Kidney epithelial cell (primary cell): ENCODE data around the gene ZNF750. TPM values are rescaled to one million over a fixed set of nuclear protein-coding genes. Genes with fewer than 3 reads are reported as not detected.

Source experiments
- DNase-seq: peaks from one replicate; pipeline ENCODE4 v3.0.0-alpha.2; 2010; ENCODE audit warnings: low read depth
- H3K27me3 ChIP-seq: 2 replicates; pipeline ENCODE4 v1.6.0; 2011; ENCODE audit warnings: low read length; ENCODE audit not compliant: control insufficient read depth, insufficient read depth
- H3K36me3 ChIP-seq: 2 replicates; pipeline ENCODE4 v1.5.1; 2011; ENCODE audit warnings: low read length; ENCODE audit not compliant: control insufficient read depth, insufficient read depth
- H3K4me3 ChIP-seq: 2 replicates; pipeline ENCODE4 v1.5.1; 2011; ENCODE audit warnings: low read depth, mild to moderate bottlenecking, control low read depth, low read length
- total RNA-seq: library from RNA; depleted of rRNA; stranded (reverse); fragments of >200 nt; gene quantifications from 2 replicates; pipeline ENCODE4 v1.2.3, GENCODE V29; 2015
- TF ChIP-seq, protein P1 (sequence below): IDR thresholded peaks from 2 replicates; pipeline ENCODE4 v1.5.1; 2011; ENCODE audit warnings: mild to moderate bottlenecking, moderate library complexity, low read length, control low read depth, inconsistent platforms; ENCODE audit not compliant: insufficient read depth, poor library complexity, severe bottlenecking

ZNF750 gene
- total RNA-seq, 1 donor from 2014 or later, result 0.84 TPM

DNA sequence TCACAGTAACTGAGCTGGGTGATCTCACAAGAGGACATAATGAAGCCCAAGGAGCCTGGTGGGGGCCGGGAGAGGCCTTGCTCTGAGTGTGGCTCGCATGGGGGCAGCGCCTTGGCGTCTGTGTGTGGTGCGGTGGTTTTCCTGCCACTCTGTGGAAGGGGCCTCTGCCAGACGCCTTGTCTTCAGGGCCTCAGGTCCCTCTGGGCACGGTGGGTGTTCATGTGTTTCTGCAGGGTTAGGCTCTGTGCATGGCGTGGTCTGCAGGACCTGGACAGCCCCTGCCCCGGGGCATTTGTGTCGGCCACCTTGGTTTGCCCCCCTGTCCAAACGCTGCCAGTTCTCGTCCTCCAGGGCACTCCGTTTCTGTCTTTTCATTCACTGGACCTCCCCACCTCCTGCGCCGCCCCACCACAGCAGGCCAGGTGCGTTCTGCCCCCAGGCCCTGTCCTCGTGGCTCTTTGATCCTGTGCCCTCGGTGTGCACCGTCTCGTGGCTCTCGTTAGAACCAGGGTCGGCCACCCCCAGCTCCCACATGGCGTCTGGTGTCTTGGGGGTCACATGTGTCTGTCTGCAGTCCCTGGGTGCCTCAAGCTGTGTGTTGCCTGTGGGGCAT, 43.7 kb upstream of the ZNF750 start:
- Histone ChIP-seq H3K4me3 (no peak overlapping the region), H3K36me3 (no peaks in the 10 kb centered on the region), H3K27me3 (no peaks in the 10 kb centered on the region)
- no peak for DNase-seq
- TF ChIP-seq, protein P1, sequence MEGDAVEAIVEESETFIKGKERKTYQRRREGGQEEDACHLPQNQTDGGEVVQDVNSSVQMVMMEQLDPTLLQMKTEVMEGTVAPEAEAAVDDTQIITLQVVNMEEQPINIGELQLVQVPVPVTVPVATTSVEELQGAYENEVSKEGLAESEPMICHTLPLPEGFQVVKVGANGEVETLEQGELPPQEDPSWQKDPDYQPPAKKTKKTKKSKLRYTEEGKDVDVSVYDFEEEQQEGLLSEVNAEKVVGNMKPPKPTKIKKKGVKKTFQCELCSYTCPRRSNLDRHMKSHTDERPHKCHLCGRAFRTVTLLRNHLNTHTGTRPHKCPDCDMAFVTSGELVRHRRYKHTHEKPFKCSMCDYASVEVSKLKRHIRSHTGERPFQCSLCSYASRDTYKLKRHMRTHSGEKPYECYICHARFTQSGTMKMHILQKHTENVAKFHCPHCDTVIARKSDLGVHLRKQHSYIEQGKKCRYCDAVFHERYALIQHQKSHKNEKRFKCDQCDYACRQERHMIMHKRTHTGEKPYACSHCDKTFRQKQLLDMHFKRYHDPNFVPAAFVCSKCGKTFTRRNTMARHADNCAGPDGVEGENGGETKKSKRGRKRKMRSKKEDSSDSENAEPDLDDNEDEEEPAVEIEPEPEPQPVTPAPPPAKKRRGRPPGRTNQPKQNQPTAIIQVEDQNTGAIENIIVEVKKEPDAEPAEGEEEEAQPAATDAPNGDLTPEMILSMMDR, result no peak

DNA sequence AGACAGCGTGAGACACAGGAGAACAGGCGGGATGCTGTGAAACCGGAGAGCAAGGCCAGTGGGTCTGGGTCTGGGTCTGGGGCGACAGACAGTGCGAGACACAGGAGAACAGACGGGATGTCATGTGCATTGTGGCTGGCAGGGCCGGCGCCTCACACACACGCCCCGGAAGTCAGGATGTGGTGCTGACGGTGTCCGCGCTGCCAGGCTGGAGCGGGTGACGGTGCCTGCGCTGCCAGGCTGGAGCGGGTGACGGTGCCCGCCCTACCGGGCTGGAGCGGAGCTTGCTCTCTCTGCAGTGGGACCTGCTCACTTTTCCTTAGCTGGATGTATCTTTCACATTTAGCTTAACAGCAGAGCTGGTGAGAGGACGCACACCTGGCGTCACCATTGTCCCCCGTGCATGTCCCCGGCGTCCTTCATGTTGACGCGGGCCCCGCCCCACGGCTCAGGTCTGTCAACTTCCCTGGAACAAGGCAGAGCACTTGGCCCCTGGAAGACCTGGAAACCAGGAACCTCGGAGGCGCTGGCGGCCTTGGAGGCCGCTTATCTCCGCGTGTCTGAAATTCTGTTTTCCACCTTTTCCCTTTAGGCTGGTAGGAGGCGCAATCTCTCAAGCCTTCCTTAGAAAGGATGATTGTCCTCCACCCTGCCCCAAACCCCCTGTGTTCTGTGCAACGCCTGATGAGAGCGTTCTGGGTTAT, 43.0 kb upstream of the ZNF750 start:
- H3K36me3 ChIP-seq, result no peaks in the 10 kb centered on the region
- H3K4me3 ChIP-seq, result no peak overlapping the region
- DNase-seq, result no peak
- no peaks in the 10 kb centered on the region for H3K27me3 ChIP-seq
- TF ChIP-seq, protein P1, result no peak

DNA sequence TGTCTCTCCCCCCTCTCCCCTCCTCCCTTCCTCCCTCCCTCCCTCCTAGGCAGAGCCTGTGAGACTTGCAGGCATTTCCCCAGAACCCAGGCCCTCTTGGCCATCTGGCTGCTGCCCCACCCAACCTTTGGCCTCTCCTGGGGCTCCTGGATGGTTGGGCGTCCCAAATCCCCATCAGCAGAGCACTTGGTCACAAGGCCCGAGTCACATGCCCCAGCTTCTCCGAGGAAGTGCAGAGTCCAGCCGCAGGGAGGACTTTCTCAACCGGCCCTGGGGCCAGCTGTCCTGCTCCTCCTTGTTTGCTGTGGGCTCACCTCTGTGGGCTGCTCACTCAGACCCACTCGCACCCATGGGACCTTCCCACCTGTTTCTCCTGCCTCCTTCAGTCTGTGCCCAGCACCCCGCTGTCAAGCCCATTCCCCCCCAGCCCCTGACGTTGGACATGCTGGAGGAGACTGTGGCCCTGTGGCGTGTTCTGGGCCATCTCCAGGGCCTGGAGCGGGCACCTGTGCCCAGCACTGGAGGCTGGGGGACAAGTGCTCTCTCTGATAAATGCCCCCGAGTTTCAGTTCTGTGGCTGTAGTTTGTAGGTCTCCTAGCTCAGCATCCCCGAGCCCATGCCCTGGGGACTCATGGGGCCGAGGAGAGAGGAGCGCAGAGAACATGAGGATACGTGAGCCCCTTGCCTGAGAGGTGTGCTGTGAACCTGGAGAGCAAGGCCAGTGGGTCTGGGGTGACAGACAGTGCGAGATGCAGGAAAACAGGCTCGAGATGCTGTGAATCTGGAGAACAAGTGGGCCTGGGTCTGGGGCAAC, 42.3 kb upstream of the ZNF750 start:
- TF ChIP-seq, protein P1, result no peak
- no peaks in the 10 kb centered on the region for H3K36me3 ChIP-seq
- no peaks in the 10 kb centered on the region for H3K27me3 ChIP-seq
- H3K4me3 ChIP-seq, result no peak overlapping the region
- no peak for DNase-seq

DNA sequence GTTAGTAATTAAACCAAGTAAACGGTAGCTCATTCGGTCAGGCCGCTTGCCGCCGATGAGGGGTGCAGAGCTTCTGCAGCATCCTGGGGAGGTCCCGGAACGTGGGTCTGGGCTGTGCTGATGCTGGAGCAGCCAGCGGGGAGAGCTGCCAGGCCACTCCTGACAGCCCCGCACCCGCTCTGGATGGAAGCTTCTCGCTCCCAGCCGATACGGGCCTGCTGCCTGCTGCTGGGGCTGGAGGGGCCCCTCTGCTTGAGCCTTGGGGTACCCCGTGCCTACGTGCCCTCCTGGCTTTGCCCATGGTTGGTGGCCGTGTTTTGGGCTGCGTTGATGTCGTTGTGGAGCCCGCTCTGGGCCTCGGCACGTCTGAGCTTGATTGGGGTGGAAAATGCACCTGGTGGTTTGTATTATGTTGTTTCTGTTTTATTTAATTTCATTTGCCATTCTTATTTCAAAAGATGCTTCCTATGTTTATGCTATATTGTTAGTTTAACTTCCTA, 41.6 kb upstream of the ZNF750 start:
- H3K36me3 ChIP-seq, result no peaks in the 10 kb centered on the region
- no peak for DNase-seq
- no peak overlapping the region for H3K4me3 ChIP-seq
- TF ChIP-seq, protein P1, result no peak
- H3K27me3 ChIP-seq, result no peaks in the 10 kb centered on the region

DNA sequence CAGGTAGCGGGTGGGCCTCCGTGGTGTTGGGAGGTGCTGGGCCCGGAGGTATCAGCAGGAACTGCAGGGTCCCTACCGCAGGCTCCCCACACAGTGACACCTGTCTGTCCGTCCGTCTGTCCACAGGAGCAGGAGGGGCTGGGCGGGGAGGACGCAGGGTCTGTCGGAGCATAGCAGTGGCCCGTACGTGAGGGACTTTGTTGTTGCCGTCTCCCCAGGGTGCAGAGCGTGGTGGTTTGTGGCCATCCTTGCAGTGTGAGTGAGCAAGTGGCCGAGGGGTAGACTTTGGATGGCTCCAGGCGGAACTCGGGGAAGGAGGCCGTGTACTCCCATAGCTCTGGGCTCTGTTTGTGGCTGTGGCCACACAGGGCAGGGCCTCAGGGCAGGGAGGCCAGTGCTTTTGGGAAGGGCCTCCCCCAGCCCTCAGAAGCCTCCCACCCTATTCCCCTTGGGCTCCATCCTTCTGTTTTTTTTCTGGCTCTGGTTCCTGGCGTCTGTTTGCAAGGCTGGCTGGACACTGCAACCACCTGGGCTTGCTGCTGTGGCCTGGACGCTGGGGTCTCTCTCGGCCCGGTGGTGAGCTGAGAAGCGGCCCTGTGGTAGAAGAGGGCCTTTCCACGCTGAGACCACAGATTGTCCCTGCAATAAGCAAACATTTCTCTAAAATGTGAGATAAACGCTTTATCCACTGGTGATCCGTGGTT, 41.0 kb upstream of the ZNF750 start:
- TF ChIP-seq, protein P1, result no peak
- H3K27me3 ChIP-seq, result no peaks in the 10 kb centered on the region
- H3K4me3 ChIP-seq, result no peak overlapping the region
- no peak for DNase-seq
- H3K36me3 ChIP-seq, result no peaks in the 10 kb centered on the region
